OCI-M1 (cell line): Measurements from ENCODE around the gene CD38.
"Not testable (repeated sequence)": the region's sequence is repeated elsewhere in the genome, so short reads cannot be mapped to it uniquely, and the experiment has no call there.

ENCODE experiments used
- DNase-seq: peaks from one replicate; lab custom pipeline; 2025; lab: John Stamatoyannopoulos, UW

Gene CD38

DNA sequence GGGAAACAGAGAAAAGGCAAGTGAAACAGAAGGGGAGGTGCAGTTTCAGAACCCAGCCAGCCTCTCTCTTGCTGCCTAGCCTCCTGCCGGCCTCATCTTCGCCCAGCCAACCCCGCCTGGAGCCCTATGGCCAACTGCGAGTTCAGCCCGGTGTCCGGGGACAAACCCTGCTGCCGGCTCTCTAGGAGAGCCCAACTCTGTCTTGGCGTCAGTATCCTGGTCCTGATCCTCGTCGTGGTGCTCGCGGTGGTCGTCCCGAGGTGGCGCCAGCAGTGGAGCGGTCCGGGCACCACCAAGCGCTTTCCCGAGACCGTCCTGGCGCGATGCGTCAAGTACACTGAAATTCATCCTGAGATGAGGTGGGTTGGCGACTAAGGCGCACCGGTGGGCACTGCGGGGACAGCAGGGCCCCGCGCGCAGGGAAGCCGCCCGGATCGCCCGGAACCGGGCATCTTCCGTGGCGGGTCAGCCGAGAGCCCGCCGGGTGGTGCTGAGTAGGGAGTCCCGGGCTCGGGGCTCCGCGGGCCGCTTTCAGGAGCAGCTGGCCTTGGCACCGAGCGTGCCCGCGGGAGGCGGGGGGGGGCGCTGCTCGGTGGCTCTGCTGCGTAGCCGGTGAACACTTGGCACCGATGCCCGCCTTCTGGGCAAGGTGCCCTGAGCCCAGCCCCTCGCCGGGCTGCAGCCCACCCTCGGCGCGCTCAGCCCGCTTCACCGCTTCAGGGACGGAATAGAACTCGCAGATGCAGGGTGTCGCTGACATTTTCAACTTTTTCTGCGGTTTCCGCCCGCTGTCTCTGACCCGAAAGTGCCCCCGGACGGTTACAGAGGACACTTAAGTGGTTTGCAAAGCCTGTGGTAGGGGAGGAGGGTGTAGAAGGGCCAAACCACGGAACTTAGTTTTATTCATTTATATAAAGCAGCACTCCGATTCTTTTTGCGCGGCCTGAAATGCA, at the start of gene CD38:
Gene CD38 (plus strand): TSS at position 40 of the 953 bp plus-strand sequence. CDS start 87 bp downstream, at position 127.
- peak; percentile 62 for DNase-seq

DNA sequence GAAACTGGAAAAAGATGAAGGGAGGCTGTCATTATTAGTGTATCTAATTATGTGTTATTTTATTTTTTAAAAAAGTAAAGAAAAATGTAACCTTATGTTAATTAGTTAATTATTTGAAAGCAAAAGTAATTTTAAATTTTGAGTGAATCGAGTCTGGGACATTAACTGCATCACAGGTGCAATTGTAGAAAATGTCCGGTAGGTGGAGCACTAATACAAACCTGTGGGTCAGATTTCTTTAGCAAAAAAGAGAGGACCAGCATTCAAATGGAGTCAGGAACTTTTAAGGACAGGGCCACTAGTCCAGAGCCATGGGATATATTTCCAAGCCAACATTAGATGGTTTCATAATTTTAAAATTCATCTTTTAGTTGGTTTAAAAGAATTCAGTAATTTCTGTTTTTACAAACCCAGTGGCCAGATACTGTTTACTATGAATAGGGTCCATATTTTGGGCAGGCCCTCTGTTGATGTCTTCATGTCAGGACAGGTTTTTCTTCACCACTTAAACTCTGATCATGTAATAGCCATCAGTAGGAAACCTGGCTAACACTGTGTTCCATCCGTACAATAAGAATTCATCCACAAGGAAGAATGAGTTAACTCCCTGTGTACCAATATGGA, 48.1 kb upstream of the CD38 start:
- peak; percentile 72 for DNase-seq

DNA sequence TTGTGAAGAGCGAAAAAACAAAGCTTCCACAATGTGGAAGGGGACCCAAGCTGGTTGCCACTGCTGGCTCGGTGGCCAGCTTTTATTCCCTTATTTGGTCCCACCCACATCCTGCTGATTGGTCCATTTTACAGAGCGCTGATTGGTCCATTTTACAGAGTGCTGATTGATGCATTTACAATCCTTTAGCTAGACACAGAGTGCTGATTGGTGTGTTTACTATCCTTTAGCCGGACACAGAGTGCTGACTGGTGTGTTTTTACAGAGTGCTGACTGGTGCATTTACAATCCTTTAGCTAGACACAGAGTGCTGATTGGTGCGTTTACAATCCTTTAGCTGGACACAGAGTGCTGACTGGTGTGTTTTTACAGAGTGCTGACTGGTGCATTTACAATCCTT, 45.1 kb upstream of the CD38 start:
- DNase-seq: not testable (repeated sequence)

DNA sequence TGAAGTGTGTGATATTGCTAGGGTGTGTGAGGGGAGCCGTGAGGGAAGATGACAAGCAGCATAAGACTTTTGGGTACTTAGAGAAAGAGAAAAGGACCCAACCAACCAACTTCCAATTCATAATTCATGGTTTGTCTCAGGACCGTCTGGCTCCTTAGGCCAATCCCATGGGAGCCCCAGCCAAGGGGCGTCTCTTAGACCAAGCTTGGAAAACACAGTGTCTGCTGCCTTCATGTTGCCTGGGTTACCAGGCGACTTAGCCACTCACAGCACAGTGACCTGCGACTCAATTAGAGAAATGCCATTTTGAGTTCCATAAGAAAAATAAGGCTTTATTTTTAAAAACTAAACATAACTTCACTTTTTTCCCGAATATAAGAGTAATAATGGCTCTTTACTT, 42.6 kb upstream of the CD38 start:
- DNase-seq: no peak

DNA sequence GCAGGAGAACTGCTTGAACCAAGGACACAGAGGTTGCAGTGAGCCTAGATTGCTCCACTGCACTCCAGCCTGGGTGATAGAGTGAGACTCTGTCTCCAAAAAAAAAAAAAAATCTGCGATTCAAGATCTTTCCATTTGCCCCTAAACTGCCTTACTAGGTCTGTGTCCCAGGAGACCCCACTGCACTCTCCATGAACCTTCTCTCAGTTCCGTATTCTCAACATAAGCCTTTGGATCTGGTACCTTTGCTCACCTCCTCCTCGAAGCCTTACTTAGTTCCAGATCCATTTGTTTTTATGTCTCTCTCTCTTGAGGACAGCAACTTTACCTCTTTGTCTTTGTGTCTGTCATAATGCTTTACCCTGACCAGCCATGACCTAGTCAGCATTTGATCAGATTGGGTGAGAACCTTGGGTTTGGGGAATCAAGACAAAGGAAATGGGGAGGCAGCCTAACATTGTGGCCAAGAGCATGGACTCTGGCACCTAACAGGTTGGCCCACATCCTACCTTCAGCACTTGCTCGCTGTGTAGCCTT, 41.5 kb upstream of the CD38 start:
- DNase-seq: no peak

DNA sequence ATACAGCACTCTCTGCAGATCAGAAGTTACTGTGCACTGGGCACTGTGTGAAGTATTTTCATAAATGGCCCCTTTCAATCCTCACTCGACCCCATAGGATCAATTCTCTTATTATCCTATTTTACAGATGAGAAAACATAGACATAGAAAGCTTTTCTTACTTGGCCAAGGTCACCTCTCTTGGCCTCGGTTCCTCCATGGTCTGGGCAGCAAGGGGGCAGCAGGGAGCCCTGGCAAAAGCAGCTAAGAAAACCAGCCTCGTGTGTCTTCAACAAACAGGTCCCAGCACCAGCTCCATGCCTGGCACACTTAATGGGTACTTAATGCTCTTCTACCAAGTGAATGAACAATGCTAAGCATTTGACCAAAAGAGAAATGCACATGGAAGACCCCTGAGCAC, 40.9 kb upstream of the CD38 start:
- DNase-seq: no peak

DNA sequence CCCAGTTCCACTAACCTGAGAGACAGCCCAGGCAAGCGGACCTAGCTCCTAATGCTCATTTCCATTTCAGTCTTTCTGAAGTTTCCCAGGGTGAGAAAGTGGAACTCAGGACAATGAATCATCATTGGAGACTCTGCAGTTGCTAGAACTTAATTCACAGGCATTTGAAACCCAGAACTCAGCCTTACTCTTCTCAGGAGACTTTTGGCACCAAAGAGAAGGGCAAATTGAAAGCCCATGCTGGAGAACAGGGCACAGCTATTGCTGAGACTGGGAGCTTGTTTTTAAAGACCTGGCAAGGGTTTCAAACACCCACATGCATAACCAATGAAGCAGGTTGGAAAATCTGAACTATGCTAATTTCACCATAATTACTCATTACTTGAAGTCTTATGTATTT, 39.3 kb upstream of the CD38 start:
- DNase-seq: no peak

DNA sequence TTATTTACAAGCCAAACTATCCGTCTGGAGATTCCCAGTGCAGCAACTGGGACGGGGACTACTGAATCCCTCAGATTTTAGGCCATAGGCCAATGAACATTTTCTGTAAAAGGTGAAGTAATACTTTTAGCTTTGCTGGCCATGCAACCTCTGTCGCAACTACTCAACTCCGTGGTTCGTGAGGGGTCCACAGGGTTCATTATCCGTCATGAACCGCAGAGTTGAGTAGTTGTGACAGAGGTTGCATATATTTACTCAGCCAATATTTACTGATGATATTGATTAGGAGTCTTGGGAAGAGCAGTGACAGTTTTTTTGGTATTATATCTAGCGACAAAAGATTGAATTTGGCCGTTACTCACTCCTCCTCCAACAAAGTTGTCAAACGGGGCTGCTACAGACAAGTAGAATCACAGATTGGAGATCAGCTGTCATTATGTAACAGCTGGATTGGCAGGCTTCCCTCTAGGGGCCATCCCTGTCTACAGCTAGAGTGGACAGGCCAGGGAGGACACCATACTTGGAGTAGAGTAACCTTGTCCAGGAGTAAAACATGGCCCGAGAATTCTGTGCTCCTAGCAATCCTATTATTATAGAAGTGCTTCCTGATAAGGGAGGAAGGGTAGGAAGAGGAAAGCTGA, 37.2 kb upstream of the CD38 start:
- DNase-seq: no peak

DNA sequence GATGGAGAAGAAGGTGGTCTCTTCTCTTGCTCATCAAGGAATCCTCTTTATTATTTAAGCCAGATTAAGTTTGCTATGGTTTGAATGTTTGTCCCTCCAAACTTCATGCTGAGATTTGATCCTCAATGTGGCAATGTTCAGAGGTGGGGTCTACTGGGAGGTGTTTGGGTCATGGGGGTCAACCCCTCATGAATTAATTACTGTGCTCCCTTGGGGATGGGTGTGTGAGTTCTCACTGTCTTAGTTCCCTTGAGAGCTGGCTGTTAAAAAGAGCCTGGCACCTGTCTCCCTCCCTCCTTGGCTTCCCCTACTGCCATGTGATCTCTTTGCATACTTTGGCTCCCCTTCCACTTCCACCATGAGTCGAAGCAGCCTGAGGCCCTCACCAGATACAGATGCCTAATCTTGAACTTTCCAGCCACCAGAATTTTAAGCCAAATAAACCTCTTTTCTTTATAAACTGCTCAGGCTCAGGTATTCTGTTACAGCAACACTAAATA, 36.0 kb upstream of the CD38 start:
- no peak for DNase-seq

DNA sequence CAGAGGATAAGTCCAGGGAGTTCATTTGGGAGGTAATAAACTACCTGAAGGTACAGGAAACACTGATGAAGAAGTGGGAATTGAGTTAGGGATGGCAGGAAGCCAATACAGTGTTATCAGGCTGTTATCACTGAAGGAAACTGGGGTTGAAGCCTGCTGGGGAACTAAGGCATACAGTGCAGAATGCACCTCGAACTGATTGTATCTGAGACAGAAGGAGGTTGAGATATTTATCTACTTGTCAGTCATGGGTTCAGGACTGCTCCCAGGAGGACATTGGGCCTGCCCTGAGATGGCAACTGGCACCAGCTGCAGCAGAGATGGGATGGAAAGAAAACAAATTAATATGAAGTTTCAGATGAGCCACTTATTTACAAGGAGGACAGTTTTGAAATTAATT, 35.5 kb upstream of the CD38 start:
- DNase-seq: no peak

DNA sequence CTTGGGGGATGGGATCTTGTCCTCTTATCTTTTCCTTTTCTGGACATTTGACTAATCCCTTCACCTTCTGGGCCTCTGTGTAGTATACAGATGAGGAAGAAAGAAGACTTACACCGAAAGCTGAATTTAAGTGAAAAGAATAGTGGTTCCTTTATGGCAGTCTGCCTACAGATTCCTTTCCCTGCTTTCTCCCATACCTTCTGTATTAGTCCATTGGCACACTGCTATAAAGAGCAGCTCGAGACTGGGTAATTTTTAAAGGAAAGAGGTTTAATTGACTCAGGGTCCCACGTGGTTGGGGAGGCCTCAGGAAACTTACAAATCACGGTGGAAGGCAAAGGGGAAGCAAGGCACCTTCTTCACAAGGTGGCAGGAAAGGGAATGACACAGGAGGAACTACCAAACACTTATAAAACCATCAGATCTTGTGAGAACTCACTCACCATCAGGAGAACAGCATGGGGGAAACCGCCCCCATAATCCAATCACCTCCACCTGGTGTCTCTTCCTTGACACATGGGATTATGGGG, 34.0 kb upstream of the CD38 start:
- no peak for DNase-seq

DNA sequence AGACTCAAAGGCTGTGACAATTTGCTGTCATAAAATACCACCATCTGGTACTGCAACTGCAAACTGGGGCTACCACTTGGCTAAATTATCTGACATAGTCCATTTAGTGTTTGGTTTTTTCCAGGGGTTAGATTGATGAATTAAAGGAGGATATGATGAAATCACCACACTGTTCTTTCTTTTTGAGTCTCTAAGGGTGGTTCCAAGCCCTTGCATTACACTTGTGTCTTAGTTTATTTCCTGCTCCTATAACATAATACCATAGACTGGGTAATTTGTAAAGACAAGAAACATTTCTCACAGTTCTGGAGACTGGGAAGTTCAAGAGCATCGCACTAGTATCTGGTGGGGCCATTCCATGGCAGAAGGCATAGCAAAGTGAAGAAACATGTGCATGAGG, 32.0 kb upstream of the CD38 start:
- DNase-seq: no peak

DNA sequence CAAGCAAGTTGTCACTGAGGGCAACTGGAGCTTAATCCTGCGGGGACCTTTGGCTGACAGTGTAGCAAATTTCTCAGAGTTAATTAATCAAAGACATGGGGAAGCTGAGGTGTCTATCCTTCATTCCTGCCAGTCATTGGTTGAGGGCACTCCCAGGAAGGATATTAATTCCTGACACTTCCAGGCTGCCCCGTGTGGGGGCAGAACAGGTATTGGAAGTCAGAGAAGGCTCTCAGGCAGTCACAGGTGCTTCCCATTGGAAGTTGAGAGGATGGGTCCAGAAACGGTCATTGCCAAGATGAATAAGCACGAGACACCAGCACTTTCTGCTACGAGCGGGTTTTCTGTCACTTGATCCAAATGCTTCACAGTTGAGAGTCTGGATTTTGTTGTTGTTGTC, 29.1 kb upstream of the CD38 start:
- DNase-seq: no peak

DNA sequence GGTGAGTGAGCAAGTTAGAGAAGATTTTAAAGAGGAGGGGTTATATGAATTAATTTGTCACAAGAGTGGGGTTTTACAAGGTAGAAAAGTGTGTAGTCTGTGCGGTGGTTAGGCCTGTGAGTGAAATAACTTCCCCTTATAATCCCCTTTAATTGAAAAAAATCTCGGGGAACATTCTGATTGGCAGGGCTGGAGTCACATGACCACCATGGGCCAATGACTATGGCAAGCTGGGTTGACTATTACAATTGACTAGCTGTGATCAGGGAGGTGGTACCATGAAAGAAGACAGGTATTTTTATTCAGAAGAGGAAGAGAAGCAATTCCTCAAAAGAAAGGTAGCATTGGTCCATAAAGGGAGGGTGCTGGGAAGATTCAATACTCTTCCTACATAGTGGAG, 27.0 kb upstream of the CD38 start:
- no peak for DNase-seq

DNA sequence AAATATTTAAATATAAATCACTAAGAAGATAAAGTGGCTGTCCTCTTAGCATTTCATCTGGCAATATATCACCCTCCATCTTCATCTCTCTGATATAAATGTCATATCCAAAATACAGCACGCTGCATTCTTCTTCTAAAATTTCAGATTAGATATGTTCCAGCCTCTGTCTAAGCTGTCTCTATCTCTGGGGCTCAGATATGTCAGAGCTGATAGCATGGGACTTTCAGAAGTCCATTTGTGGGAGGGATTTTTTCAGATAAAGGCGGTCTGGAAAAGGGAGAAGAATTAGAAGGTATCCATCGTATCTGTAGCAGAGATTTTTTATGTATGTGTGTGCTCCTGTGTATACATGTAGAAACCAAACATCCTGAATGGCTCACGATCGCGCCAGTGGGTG, 25.0 kb upstream of the CD38 start:
- no peak for DNase-seq

DNA sequence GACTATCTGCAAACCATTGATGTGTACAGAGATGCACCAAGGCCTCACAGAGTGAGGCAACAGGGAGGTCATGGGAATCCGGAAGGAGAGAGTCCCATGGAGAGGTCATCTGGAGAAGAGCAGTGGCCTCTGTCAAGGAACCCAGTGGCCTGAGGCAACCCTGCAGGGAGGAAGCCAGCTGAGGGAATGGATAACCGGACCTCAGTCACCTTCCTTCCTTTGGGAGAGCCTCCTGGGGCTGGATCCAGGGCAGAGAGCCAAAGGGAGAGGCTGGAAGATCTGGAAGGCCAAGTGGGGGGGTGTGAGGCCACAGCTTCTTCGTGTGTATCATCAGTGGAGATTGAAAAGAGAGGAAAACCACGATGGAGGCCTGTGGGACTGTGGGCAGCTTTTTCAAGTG, 24.3 kb upstream of the CD38 start:
- no peak for DNase-seq

DNA sequence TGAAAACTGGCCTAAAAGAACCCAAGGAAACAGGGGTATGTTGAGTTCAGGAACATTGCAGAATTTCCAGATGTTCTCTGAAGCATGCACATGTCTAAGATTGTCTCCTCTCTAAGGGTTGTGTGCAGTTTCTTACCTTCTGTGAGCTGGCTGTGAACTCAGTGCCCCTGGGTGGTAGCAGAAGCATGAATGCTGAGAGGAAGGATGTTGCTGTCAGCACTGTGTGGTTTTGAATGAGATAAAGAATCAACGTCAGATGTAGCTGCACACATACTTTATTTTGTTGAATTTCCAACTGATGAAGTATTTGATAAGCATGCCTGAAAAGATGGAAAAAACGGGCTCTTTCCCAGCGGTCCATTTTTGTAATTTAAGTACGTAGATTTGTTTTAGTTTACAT, 23.8 kb upstream of the CD38 start:
- no peak for DNase-seq

DNA sequence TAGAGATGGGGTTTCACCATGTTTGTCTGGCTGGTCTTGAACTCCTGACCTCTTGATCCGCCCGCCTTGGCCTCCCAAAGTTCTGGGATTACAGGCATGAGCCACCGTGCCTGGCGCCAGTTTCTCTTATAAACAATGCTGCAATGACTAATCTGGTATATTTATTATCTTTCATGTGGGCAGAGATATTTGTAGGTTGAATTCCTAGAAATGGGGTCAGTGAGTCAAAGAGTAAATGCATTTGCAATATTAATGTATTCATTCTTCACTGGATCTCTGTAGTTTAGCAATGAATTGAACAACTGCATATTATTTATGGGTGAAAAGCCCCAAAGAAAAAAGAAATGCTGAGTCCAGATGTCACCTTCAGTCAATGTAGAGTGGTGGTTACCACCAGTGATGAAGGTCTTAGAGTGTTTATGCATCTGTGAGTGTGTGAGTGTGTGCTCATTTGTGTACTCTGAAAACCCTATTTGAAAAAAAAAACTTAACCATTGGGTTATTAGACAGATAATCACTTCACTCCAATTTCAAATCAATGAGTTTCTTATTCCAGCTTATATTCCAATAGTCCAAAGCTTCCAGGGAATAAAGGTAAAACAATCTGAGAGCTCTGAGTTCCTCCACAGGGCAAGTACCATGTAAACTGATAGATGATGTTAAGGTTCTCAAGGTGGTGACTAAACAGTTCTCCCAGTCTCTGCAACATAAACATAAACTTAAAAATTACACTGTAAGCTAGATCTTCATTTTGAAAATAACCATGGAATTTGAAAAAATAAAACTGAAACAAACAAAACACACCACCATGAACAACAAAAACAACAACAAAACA, 22.6 kb upstream of the CD38 start:
- no peak for DNase-seq

DNA sequence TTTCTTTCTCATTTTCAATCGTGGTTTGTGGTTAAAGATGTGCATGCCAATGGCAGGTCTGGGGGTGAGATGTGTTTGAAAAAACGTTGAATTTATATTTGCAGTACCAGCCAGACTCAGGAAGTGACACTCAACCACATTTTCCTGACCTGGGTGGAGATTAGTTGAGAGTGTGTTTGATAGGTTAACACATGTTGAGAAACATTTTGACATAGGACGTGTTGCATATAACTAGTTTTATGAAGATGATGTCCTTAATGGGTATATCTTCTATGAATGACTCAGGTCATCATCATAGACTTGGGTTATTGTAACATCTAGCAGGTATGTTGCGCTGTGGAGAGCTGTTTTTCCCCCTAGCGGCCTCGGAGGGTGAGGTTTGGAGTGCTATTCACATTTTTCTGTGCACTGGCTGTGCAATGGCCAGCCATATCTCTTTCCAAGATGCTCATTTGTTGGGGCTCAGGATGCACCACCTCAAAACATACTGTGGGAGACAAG, 21.7 kb upstream of the CD38 start:
- peak; percentile 59 for DNase-seq

DNA sequence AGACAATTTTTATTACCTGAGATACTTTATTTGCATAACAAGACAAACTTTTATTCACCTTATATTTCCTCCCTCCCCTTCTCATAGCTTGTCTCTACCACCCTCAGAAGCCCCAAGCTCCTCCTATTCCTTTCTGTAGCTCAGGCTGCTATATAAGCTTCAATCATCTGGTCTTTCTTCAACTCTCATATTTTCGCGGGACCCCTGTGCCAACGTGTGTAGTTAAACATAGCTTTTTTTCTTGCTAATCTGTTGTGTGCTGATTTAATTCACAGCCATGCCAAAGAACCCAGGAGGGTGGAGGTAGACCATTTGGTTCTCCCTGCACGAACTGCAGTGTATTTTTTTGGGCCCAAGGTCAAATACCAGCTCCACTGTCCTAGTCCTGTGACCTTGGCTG, 21.1 kb upstream of the CD38 start:
- DNase-seq: no peak

DNA sequence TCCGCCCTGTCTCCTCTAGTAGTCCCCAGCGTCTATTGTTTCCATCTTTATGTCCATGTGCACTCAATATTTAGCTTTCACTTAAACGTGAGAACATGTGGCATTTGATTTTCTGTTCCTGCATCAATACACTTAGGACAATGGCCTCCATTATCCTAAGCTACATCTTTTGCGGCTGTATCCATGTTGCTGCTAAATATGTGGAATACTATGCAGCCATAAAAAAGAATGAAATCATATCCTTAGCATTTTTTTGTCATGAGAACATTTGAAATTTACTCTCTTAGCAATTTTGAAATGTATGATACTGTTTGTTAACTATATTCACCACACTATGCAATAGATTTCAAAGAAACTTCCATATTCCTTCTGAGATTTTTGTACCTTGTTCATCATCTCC, 19.8 kb upstream of the CD38 start:
- DNase-seq: no peak
